Measurements from ENCODE around the gene P2RY11. TPM values are rescaled to one million over a fixed set of nuclear protein-coding genes. Genes with fewer than 3 reads are reported as not detected.

P2RY11 gene
- total RNA-seq, 2 experiments from 2014 or later, result 36.0 to 43.7 TPM

- no peaks in the 10 kb centered on the region for H3K27me3 Mint-ChIP-seq
- no peaks in the 10 kb centered on the region for H3K9me3 Mint-ChIP-seq (ENCODE audit: low read depth)
- CTCF ChIA-PET, result interaction anchor here (0.6 to 7.6 kb wide), 12 partner anchors 8 to 181 kb away, joined by 3 to 147 read pairs (median 6); partner anchors contain the start of genes ANGPTL6 and PPAN
- H3K36me3 Mint-ChIP-seq, result peaks cover 55% of the 10 kb centered on the region
- peak overlapping the region; percentile 87 for H3K4me3 Mint-ChIP-seq
- ATAC-seq, result peak; percentile 31
- H3K4me1 Mint-ChIP-seq, result peaks cover 76% of the 10 kb centered on the region
- DNase-seq, result peak; percentile 82
- peak overlapping the region; percentile 98 for H3K27ac Mint-ChIP-seq
Observed at GRCh38 chr19:10112037-10112761, 706 bp downstream of the P2RY11 start.

- peaks cover 49% of the 10 kb centered on the region for H3K36me3 Mint-ChIP-seq
- ATAC-seq (peak; percentile 47), DNase-seq (peak; percentile 86)
- H3K9me3 Mint-ChIP-seq (ENCODE audit: low read depth), result no peaks in the 10 kb centered on the region
- H3K27ac Mint-ChIP-seq, result peak overlapping the region; percentile 98
- H3K4me1 Mint-ChIP-seq, result peaks cover 70% of the 10 kb centered on the region
- no peaks in the 10 kb centered on the region for H3K27me3 Mint-ChIP-seq
- CTCF ChIA-PET, result interaction anchor here (0.6 to 7.6 kb wide), 16 partner anchors 8 to 182 kb away, joined by 3 to 147 read pairs (median 6); partner anchors contain the start of genes ANGPTL6 and PPAN
- peak overlapping the region; percentile 87 for H3K4me3 Mint-ChIP-seq
Observed at GRCh38 chr19:10112895-10113591, 1.6 kb downstream of the P2RY11 start.

DNA sequence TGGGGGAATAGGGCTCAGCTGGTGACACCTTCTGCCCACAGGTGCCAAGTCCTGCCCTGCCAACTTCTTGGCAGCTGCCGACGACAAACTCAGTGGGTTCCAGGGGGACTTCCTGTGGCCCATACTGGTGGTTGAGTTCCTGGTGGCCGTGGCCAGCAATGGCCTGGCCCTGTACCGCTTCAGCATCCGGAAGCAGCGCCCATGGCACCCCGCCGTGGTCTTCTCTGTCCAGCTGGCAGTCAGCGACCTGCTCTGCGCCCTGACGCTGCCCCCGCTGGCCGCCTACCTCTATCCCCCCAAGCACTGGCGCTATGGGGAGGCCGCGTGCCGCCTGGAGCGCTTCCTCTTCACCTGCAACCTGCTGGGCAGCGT lies 2.1 kb downstream of the P2RY11 start:
- CTCF ChIA-PET, result interaction anchor here (0.6 to 7.6 kb wide), 14 partner anchors 8 to 180 kb away, joined by 3 to 147 read pairs (median 6); partner anchors contain the start of genes ANGPTL6 and PPAN
- H3K36me3 Mint-ChIP-seq, result peaks cover 45% of the 10 kb centered on the region
- peak overlapping the region; percentile 87 for H3K4me3 Mint-ChIP-seq
- ATAC-seq (no peak), DNase-seq (no peak)
- H3K27ac Mint-ChIP-seq, result peak overlapping the region; percentile 98
- peaks cover 68% of the 10 kb centered on the region for H3K4me1 Mint-ChIP-seq
- no peaks in the 10 kb centered on the region for H3K9me3 Mint-ChIP-seq (ENCODE audit: low read depth)
- H3K27me3 Mint-ChIP-seq, result no peaks in the 10 kb centered on the region

GRCh38 chr19:10113964-10114650 lies 2.6 kb downstream of the P2RY11 start:
- CTCF ChIA-PET, result interaction anchor here (1.1 to 7.6 kb wide), 10 partner anchors 9 to 146 kb away, joined by 3 to 147 read pairs (median 6); partner anchors contain the start of gene PPAN

DNA sequence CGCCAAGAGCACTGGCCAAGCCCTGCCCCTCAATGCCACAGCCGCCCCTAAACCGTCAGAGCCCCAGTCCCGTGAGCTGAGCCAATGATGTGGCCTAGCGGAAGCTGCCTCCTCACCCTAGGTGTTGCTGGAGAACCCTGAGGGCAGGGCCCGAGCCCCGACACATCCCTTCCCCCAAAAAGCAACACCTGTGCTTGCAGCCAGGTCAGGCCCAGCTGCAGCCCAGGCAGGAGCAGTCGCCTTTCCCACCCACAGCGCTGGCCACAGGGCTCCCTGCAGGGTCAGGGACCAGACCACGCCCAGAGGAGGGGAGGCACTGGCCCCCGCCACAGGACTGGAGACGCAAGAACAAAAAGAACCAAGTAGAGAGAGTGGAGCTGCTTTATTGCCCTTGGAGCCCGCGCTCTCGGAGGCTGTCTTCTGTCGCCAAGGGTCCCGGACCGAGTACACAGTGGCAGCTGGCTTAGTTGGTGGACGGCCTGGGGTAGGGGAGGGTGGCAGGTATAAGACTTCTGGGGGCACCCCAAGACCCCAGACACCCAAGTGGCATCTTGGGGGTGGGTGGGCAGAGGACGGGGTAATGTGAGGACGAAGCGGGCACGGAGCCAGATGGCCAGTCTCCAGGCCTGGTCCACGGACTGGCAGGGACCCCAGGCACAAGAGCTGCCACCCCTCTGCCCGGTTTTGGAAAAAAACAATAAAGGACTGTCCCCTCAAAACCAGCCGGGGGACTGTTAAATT lies 3.3 kb downstream of the P2RY11 start:
- peaks cover 41% of the 10 kb centered on the region for H3K36me3 Mint-ChIP-seq
- H3K4me3 Mint-ChIP-seq, result no peak overlapping the region
- H3K9me3 Mint-ChIP-seq (ENCODE audit: low read depth), result no peaks in the 10 kb centered on the region
- DNase-seq (no peak), ATAC-seq (no peak)
- CTCF ChIA-PET, result interaction anchor here (1.1 to 7.6 kb wide), 5 partner anchors 8 to 136 kb away, joined by 3 to 147 read pairs (median 15); partner anchors contain the start of gene PPAN
- peaks cover 69% of the 10 kb centered on the region for H3K4me1 Mint-ChIP-seq
- H3K27me3 Mint-ChIP-seq, result no peaks in the 10 kb centered on the region
- H3K27ac Mint-ChIP-seq, result no peak overlapping the region

More at GRCh38 chr19:10113964-10114650, 2.6 kb downstream of the P2RY11 start:
- Mint-ChIP-seq H3K27me3 (no peaks in the 10 kb centered on the region), H3K4me3 (no peak overlapping the region), H3K4me1 (peaks cover 72% of the 10 kb centered on the region), H3K9me3 (ENCODE audit: low read depth) (no peaks in the 10 kb centered on the region), H3K27ac (peak overlapping the region; percentile 52), H3K36me3 (peaks cover 45% of the 10 kb centered on the region)
- no peak for ATAC-seq
- no peak for DNase-seq

DNA sequence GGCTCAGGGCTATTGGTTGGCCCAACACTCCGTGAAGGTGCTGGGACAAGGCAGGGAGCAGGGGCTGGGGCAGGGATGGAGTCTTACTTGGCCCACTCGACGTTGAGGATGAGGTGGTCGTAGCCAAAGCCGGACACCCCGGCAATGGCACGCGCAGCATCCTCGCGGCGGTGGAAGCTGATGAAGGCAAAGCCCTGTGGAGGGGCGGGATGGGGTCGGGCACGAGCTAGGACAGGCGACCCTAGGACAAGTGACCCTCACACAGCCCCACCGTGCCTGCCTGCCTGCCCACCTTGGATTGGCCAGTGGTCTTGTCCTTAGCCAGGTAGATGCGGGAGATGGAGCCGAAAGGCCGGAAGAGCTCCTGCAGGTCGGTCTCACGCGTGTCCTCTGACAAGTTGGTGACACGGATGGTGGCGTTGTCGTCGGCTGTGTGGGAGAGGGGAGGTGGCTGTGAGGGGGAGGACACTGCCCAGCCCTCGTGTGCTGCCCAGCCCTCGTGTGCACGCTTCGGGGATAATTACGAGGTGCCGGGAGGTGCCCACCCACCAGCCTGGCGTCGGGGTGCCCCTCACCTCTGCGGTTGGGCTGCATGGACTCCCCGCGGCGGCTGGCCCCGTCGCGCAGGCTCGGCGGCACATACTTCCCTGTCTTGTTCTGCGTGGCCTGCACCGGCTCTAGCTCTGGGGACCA lies 4.0 kb downstream of the P2RY11 start:
- H3K36me3 Mint-ChIP-seq, result peaks cover 35% of the 10 kb centered on the region
- peak overlapping the region; percentile 36 for H3K27ac Mint-ChIP-seq
- ATAC-seq (no peak), DNase-seq (no peak)
- H3K4me3 Mint-ChIP-seq, result no peak overlapping the region
- peaks cover 64% of the 10 kb centered on the region for H3K4me1 Mint-ChIP-seq
- no peaks in the 10 kb centered on the region for H3K27me3 Mint-ChIP-seq
- CTCF ChIA-PET, result interaction anchor here (1.1 to 7.6 kb wide), 3 partner anchors 9 to 135 kb away, joined by 3 to 147 read pairs (median 10); partner anchors contain the start of gene PPAN
- H3K9me3 Mint-ChIP-seq (ENCODE audit: low read depth), result no peaks in the 10 kb centered on the region

DNA sequence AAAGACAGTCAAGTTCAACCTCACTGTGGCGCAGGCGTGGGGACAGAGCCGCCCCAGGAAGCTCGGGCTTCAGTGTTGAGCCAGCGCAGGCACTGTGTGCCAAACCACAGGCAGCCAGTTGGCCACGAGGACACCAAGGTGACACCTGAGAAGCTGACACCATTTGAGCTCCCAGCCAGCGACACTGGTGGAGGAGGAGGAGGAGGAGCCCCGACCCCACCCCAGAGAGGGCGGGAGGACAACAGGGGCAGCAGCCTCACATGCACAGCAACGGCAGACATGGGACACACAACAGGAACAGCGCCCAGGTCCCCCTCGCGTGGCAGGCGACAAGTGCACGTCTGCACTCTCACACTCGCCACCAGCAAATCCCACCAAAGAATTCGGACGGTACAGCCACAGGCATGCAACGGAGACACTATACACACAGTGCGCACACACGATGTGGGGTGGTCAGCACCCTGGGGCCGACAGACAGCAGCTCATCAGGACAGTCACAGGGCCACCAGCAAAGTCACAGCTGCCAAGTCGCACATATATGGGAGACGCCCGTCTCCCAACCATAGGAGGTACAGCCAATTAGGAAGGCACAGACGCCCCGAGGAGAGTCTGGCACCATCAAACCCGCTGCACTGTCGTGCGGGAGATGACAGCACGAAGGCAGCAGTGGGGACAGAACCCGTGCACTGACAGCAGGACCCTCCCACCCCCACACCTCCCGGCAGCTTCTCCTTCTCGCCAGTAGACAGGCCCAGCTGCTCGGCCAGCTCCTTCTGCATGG lies 4.8 kb downstream of the P2RY11 start:
- no peaks in the 10 kb centered on the region for H3K9me3 Mint-ChIP-seq (ENCODE audit: low read depth)
- H3K27me3 Mint-ChIP-seq, result no peaks in the 10 kb centered on the region
- H3K27ac Mint-ChIP-seq, result peak overlapping the region; percentile 36
- DNase-seq (no peak), ATAC-seq (no peak)
- no peak overlapping the region for H3K4me3 Mint-ChIP-seq
- peaks cover 62% of the 10 kb centered on the region for H3K4me1 Mint-ChIP-seq
- peaks cover 32% of the 10 kb centered on the region for H3K36me3 Mint-ChIP-seq
- CTCF ChIA-PET, result interaction anchor here (1.1 to 7.6 kb wide), 3 partner anchors 10 to 113 kb away, joined by 3 to 147 read pairs (median 10); partner anchors contain the start of gene PPAN

- CTCF ChIA-PET, result interaction anchor here (0.9 to 7.6 kb wide), 4 partner anchors 11 to 112 kb away, joined by 3 to 147 read pairs (median 6); partner anchors contain the start of gene PPAN
- Mint-ChIP-seq H3K27ac (peak overlapping the region; percentile 33), H3K36me3 (peaks cover 28% of the 10 kb centered on the region), H3K9me3 (ENCODE audit: low read depth) (no peaks in the 10 kb centered on the region), H3K4me3 (no peak overlapping the region), H3K27me3 (no peaks in the 10 kb centered on the region), H3K4me1 (peaks cover 54% of the 10 kb centered on the region)
- no peak for ATAC-seq
- DNase-seq, result no peak
Observed at GRCh38 chr19:10116866-10117616, 5.5 kb downstream of the P2RY11 start.

- Mint-ChIP-seq H3K4me3 (peak overlapping the region; percentile 97), H3K36me3 (peaks cover 24% of the 10 kb centered on the region), H3K27me3 (no peaks in the 10 kb centered on the region), H3K4me1 (peaks cover 37% of the 10 kb centered on the region), H3K9me3 (ENCODE audit: low read depth) (no peaks in the 10 kb centered on the region), H3K27ac (peak overlapping the region; percentile 90)
- CTCF ChIA-PET, result interaction anchor here (0.5 to 1.5 kb wide), 7 partner anchors 10 to 30 kb away, joined by 3 to 4 read pairs (median 3); no protein-coding TSS in a partner anchor
- DNase-seq, result no peak
- ATAC-seq, result no peak
Observed at GRCh38 chr19:10118960-10119359, 7.5 kb downstream of the P2RY11 start.

DNA sequence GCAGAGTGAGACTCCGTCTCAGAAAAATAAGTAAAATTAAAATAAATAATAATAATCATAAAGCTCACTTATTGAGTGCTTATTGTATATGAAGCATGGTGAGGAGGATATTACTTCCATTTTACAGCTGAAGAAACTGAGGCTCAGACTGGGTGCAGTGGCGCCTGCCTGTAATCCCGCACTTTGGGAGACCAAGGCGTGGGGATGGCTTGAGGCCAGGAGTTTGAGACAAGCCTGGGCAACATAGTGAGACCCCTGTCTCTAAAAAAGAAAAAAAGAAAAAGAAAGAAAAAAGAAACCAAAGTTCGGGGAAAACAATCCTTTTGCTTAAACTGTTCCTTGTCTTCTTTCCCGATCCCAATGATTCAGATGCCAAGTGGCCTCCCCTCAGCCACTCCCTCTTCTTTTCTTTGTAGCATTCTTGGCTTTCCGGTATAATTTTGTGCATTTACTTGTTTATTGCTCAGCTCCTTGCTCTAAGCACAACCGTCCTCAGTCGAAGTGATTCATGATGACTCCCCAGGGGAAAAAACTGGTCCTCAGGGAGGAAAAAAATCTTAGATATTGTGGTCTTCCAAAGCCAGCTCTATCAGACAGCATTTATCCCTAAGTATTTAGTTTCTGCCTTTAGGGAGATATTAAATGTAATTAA lies 9.2 kb downstream of the P2RY11 start:
- Mint-ChIP-seq H3K4me3 (no peak overlapping the region), H3K9me3 (ENCODE audit: low read depth) (no peaks in the 10 kb centered on the region), H3K27ac (no peak overlapping the region), H3K4me1 (peaks cover 30% of the 10 kb centered on the region), H3K36me3 (peaks cover 18% of the 10 kb centered on the region), H3K27me3 (no peaks in the 10 kb centered on the region)
- no peak for ATAC-seq
- CTCF ChIA-PET, result interaction anchor here (0.6 to 2.0 kb wide), 13 partner anchors 8 to 363 kb away, joined by 3 to 7 read pairs (median 4); partner anchors contain the start of gene PPAN
- no peak for DNase-seq

Measured in activated CD8-positive, alpha-beta memory T cell treated with anti-CD3 and anti-CD28 coated beads, Interleukin-2, amount 10 ng/mL, durations not matched to agents 7 days and 5 days (primary cell).